ENCODE results near the gene PNMA1.
A peak's percentile ranks its signal among the peaks of the same experiment; 100 is the strongest.

PNMA1 gene

GRCh38 chr14:73726025-73726961 lies 12.1 kb upstream of the PNMA1 start:
- peak overlapping the region; percentile 70 for H3K27ac ChIP-seq (ENCODE audit: low read depth, low read length)
- no peaks in the 10 kb centered on the region for H3K27me3 ChIP-seq (ENCODE audit: control insufficient read depth in 1 of 2, insufficient read depth in 2 of 2, low read length in 2 of 2)
- no peaks in the 10 kb centered on the region for H3K9me3 ChIP-seq (ENCODE audit: low read length)
- peaks cover 59% of the 10 kb centered on the region for H3K4me1 ChIP-seq (ENCODE audit: insufficient read depth, low read length)
- H3K4me3 ChIP-seq (ENCODE audit: low read depth in 1 of 2, low read length in 2 of 2): no peak overlapping the region
- peak overlapping the region; percentile 3 for H3K9ac ChIP-seq (ENCODE audit: low read length)
- H3K36me3 ChIP-seq (ENCODE audit: insufficient read depth, low read length): peaks cover 79% of the 10 kb centered on the region

DNA sequence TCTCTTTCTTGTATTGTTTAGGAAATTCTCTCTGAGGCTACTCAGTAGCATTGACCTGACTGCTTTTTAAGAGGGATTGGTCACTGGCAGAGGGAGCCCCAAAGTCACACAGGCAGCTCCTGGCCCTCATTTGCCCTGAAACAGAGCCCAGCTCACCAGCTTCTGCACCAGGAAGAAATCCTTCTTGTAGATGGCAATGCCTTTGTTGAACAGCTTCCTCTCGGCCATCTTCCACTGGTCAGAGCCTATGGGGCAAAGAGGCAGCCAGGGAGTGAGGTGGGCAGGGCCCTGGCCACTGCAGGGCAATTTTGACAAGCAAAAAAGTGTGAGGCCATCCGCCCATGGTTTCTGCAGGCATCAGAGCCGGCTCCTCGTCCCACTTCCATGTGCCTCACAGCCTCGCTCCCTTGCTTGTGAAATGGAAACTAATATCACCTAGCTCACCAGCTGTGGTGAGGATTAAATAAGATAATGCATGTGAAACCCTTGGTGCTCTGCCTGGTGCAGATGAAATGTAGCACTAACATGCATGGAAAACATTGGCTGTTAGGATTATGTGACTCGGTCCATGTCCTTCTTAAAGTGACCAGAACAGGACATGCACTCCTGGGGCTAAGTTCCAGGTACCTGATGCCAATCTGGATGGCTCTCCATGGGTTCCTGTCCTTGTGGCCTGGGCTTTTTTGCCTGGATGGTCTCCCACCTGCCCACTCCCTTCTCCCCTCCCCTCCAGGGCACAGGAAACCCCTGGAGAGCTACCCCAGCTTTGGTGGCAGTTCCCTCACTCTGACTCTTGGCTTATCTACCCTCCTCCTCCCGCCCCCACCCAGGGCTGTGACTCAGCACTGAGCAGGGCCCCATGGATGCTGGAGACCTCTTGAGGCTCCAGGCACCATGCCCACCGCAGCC lies 11.2 kb upstream of the PNMA1 start:
- Histone ChIP-seq H3K27me3 (ENCODE audit: control insufficient read depth in 1 of 2, insufficient read depth in 2 of 2, low read length in 2 of 2) (no peaks in the 10 kb centered on the region), H3K4me1 (ENCODE audit: insufficient read depth, low read length) (peaks cover 51% of the 10 kb centered on the region), H3K36me3 (ENCODE audit: insufficient read depth, low read length) (peaks cover 83% of the 10 kb centered on the region), H3K9ac (ENCODE audit: low read length) (peak overlapping the region; percentile 51), H3K4me3 (ENCODE audit: low read depth in 1 of 2, low read length in 2 of 2) (no peak overlapping the region), H3K9me3 (ENCODE audit: low read length) (no peaks in the 10 kb centered on the region), H3K27ac (ENCODE audit: low read depth, low read length) (peak overlapping the region; percentile 87)

- H3K36me3 ChIP-seq (ENCODE audit: insufficient read depth, low read length): peaks cover 86% of the 10 kb centered on the region
- H3K9ac ChIP-seq (ENCODE audit: low read length): peak overlapping the region; percentile 51
- H3K9me3 ChIP-seq (ENCODE audit: low read length): no peaks in the 10 kb centered on the region
- peak overlapping the region; percentile 87 for H3K27ac ChIP-seq (ENCODE audit: low read depth, low read length)
- H3K4me3 ChIP-seq (ENCODE audit: low read depth in 1 of 2, low read length in 2 of 2): peak overlapping the region in 1 of 2 donors; percentile 4
- no peaks in the 10 kb centered on the region for H3K27me3 ChIP-seq (ENCODE audit: control insufficient read depth in 1 of 2, insufficient read depth in 2 of 2, low read length in 2 of 2)
- peaks cover 52% of the 10 kb centered on the region for H3K4me1 ChIP-seq (ENCODE audit: insufficient read depth, low read length)
Observed at GRCh38 chr14:73724696-73725095, 10.5 kb upstream of the PNMA1 start.

- H3K36me3 ChIP-seq (ENCODE audit: insufficient read depth, low read length): peaks cover 85% of the 10 kb centered on the region
- peaks cover 56% of the 10 kb centered on the region for H3K4me1 ChIP-seq (ENCODE audit: insufficient read depth, low read length)
- H3K27ac ChIP-seq (ENCODE audit: low read depth, low read length): peak overlapping the region; percentile 87
- peak overlapping the region in 1 of 2 donors; percentile 4 for H3K4me3 ChIP-seq (ENCODE audit: low read depth in 1 of 2, low read length in 2 of 2)
- H3K9ac ChIP-seq (ENCODE audit: low read length): peak overlapping the region; percentile 51
- H3K9me3 ChIP-seq (ENCODE audit: low read length): no peaks in the 10 kb centered on the region
- no peaks in the 10 kb centered on the region for H3K27me3 ChIP-seq (ENCODE audit: control insufficient read depth in 1 of 2, insufficient read depth in 2 of 2, low read length in 2 of 2)
Observed at GRCh38 chr14:73723797-73724661, 9.8 kb upstream of the PNMA1 start.

GRCh38 chr14:73723406-73723796 lies 9.2 kb upstream of the PNMA1 start:
- peaks cover 50% of the 10 kb centered on the region for H3K4me1 ChIP-seq (ENCODE audit: insufficient read depth, low read length)
- no peaks in the 10 kb centered on the region for H3K27me3 ChIP-seq (ENCODE audit: control insufficient read depth in 1 of 2, insufficient read depth in 2 of 2, low read length in 2 of 2)
- no peak overlapping the region for H3K4me3 ChIP-seq (ENCODE audit: low read depth in 1 of 2, low read length in 2 of 2)
- peak overlapping the region; percentile 51 for H3K9ac ChIP-seq (ENCODE audit: low read length)
- peaks cover 84% of the 10 kb centered on the region for H3K36me3 ChIP-seq (ENCODE audit: insufficient read depth, low read length)
- no peaks in the 10 kb centered on the region for H3K9me3 ChIP-seq (ENCODE audit: low read length)
- H3K27ac ChIP-seq (ENCODE audit: low read depth, low read length): peak overlapping the region; percentile 87

DNA sequence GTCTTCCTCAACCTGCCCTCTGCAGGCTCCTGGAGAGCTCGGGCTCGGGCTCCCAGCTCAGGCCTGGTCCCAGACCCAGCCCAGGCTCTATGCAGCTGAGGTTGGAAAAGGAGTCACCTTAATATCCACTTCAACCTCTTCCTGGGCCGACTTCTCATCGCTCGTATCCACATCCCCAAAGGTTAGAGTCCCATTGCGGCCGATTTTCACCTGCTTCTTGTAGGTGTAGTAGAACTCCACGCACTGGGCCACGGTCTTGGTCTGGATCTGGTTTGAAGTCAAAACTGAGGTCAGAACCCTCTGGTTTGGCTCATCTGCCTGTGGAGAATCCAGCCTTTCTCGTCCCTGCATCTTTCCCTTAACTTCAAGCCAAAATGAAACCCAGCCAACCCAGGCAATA lies 8.4 kb upstream of the PNMA1 start:
- peaks cover 87% of the 10 kb centered on the region for H3K36me3 ChIP-seq (ENCODE audit: insufficient read depth, low read length)
- no peaks in the 10 kb centered on the region for H3K27me3 ChIP-seq (ENCODE audit: control insufficient read depth in 1 of 2, insufficient read depth in 2 of 2, low read length in 2 of 2)
- no peak overlapping the region for H3K4me3 ChIP-seq (ENCODE audit: low read depth in 1 of 2, low read length in 2 of 2)
- H3K9ac ChIP-seq (ENCODE audit: low read length): no peak overlapping the region
- peaks cover 48% of the 10 kb centered on the region for H3K4me1 ChIP-seq (ENCODE audit: insufficient read depth, low read length)
- peak overlapping the region; percentile 30 for H3K27ac ChIP-seq (ENCODE audit: low read depth, low read length)
- H3K9me3 ChIP-seq (ENCODE audit: low read length): no peaks in the 10 kb centered on the region

GRCh38 chr14:73721101-73721821 lies 7.1 kb upstream of the PNMA1 start:
- Histone ChIP-seq H3K27ac (ENCODE audit: low read depth, low read length) (peak overlapping the region; percentile 26), H3K9me3 (ENCODE audit: low read length) (no peaks in the 10 kb centered on the region), H3K4me1 (ENCODE audit: insufficient read depth, low read length) (peaks cover 39% of the 10 kb centered on the region), H3K36me3 (ENCODE audit: insufficient read depth, low read length) (peaks cover 80% of the 10 kb centered on the region), H3K4me3 (ENCODE audit: low read depth in 1 of 2, low read length in 2 of 2) (no peak overlapping the region), H3K9ac (ENCODE audit: low read length) (no peak overlapping the region), H3K27me3 (ENCODE audit: control insufficient read depth in 1 of 2, insufficient read depth in 2 of 2, low read length in 2 of 2) (no peaks in the 10 kb centered on the region)

DNA sequence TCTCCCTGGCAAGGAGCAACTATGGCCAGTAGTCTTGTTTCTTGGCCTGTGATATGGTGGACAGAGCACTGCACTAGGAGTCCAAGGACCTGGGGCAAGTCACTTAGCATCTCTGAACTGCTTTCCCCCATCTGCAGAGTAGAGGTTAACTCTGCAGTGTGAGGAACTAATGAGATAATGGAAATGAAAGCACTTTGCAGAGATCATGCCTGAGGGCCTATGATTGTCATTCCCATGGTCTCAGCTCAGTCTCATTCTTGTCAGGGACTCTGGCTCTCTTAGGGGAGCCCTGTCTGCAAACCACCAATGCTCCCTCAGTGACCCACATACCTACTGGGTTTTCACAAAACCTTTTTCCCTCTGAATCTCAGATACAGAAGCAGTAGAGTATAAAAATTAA lies 6.5 kb upstream of the PNMA1 start:
- Histone ChIP-seq H3K9ac (ENCODE audit: low read length) (no peak overlapping the region), H3K36me3 (ENCODE audit: insufficient read depth, low read length) (peaks cover 79% of the 10 kb centered on the region), H3K4me1 (ENCODE audit: insufficient read depth, low read length) (peaks cover 38% of the 10 kb centered on the region), H3K9me3 (ENCODE audit: low read length) (no peaks in the 10 kb centered on the region), H3K4me3 (ENCODE audit: low read depth in 1 of 2, low read length in 2 of 2) (no peak overlapping the region), H3K27ac (ENCODE audit: low read depth, low read length) (no peak overlapping the region), H3K27me3 (ENCODE audit: control insufficient read depth in 1 of 2, insufficient read depth in 2 of 2, low read length in 2 of 2) (no peaks in the 10 kb centered on the region)

DNA sequence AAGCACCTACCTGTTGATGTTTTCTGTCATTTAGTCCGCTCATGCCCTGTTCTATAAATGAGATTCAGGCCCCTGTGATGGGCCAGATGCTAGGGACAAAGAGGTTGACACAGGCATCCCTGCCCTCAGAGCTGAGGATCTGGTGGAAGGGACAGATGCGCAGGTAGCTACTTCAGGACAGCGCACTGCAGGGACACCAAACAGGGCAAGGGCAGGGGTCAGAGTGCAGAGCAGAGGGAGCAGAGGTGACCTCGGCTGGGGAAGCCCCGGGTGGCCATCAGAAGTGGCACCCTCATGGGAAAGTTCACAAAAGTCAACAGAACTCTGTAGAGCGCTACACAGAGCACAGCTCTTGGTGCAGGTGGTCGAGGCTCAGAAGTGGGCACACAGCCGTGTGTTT lies 5.6 kb upstream of the PNMA1 start:
- H3K9me3 ChIP-seq (ENCODE audit: low read length): no peaks in the 10 kb centered on the region
- peaks cover 75% of the 10 kb centered on the region for H3K36me3 ChIP-seq (ENCODE audit: insufficient read depth, low read length)
- no peaks in the 10 kb centered on the region for H3K27me3 ChIP-seq (ENCODE audit: control insufficient read depth in 1 of 2, insufficient read depth in 2 of 2, low read length in 2 of 2)
- no peak overlapping the region for H3K9ac ChIP-seq (ENCODE audit: low read length)
- peaks cover 32% of the 10 kb centered on the region for H3K4me1 ChIP-seq (ENCODE audit: insufficient read depth, low read length)
- H3K4me3 ChIP-seq (ENCODE audit: low read depth in 1 of 2, low read length in 2 of 2): no peak overlapping the region
- H3K27ac ChIP-seq (ENCODE audit: low read depth, low read length): peak overlapping the region; percentile 85

GRCh38 chr14:73719361-73719760 lies 5.2 kb upstream of the PNMA1 start:
- Histone ChIP-seq H3K36me3 (ENCODE audit: insufficient read depth, low read length) (peaks cover 70% of the 10 kb centered on the region), H3K27me3 (ENCODE audit: control insufficient read depth in 1 of 2, insufficient read depth in 2 of 2, low read length in 2 of 2) (no peaks in the 10 kb centered on the region), H3K9ac (ENCODE audit: low read length) (no peak overlapping the region), H3K4me3 (ENCODE audit: low read depth in 1 of 2, low read length in 2 of 2) (no peak overlapping the region), H3K9me3 (ENCODE audit: low read length) (no peaks in the 10 kb centered on the region), H3K4me1 (ENCODE audit: insufficient read depth, low read length) (peaks cover 28% of the 10 kb centered on the region), H3K27ac (ENCODE audit: low read depth, low read length) (peak overlapping the region; percentile 85)

All from muscle layer of colon (tissue), 2 donors.